Vagina (tissue), 2 donors: Measurements from ENCODE around the gene LRMDA. TPM values are rescaled to one million over a fixed set of nuclear protein-coding genes. Genes with fewer than 3 reads are reported as not detected.

Experiments
- DNase-seq, 2 donors: peaks; one replicate each; pipeline ENCODE4 v3.0.0-alpha.2; 2017; ENCODE audit errors: extremely low spot score in 2 of 2
- H3K27ac ChIP-seq: fragments of 200-600 bp; sonication (generic); one replicate; pipeline ENCODE4 v1.5.1; 2019
- H3K27me3 ChIP-seq: fragments of 200-600 bp; sonication (generic); one replicate; pipeline ENCODE4 v1.5.1; 2019
- H3K36me3 ChIP-seq, 2 donors: fragments of 200-600 bp; sonication (generic); one replicate each; pipeline ENCODE4 v1.5.1; 2017 to 2019
- H3K4me1 ChIP-seq: fragments of 200-600 bp; sonication (generic); one replicate; pipeline ENCODE4 v1.5.1; 2019
- H3K4me3 ChIP-seq, 2 donors: fragments of 200-600 bp; sonication (generic); 1 replicate in 1 of 2; 2 replicates in 1 of 2; pipeline ENCODE4 v1.5.1; 2016 to 2019
- H3K9me3 ChIP-seq: fragments of 200-600 bp; sonication (generic); one replicate; pipeline ENCODE4 v1.5.1; 2019
- CTCF ChIP-seq, 3 experiments: fragments of 450-650 bp in 2 of 3; fragments of 200-600 bp in 1 of 3; sonication (generic) in 1 of 3; IDR thresholded peaks; one replicate each; pipeline ENCODE4 v1.5.1; 2017 to 2019; ENCODE audit warnings: antibody characterized with exemption in 3 of 3, mild to moderate bottlenecking in 2 of 3, moderate library complexity in 2 of 3
- POLR2A ChIP-seq, 2 donors: fragments of 450-650 bp; IDR thresholded peaks; one replicate each; pipeline ENCODE4 v1.6.1; 2017; ENCODE audit warnings: antibody characterized with exemption in 2 of 2, mild to moderate bottlenecking in 2 of 2, moderate library complexity in 2 of 2
- POLR2AphosphoS5 ChIP-seq, 2 donors: sonication (generic); formaldehyde crosslinking; IDR thresholded peaks; one replicate each; pipeline ENCODE4 v1.9.0; 2017; ENCODE audit warnings: antibody characterized with exemption in 2 of 2, mild to moderate bottlenecking in 2 of 2, low read depth in 1 of 2; ENCODE audit not compliant: insufficient read depth in 1 of 2
- intact Hi-C: fragments of 100-400 bp; cut with DNase I; formaldehyde crosslinking; loops from one replicate; pipeline ENCODE4 v1.15.1; 2023
- total RNA-seq: library from RNA; depleted of rRNA; stranded (reverse); fragments of >200 nt; gene quantifications from one replicate; pipeline ENCODE4 v1.2.3, GENCODE V29; 2016

The LRMDA gene
- total RNA-seq, 1 donor from 2014 or later, result 22.6 TPM

GRCh38 chr10:75643405-75643804, 212.0 kb downstream of the LRMDA start:
- no peaks in the 10 kb centered on the region for H3K36me3 ChIP-seq
- intact Hi-C loops, result no loop called here
- H3K4me1 ChIP-seq, result no peaks in the 10 kb centered on the region
- no peak overlapping the region for H3K27ac ChIP-seq
- H3K4me3 ChIP-seq, result no peak overlapping the region
- H3K27me3 ChIP-seq, result no peaks in the 10 kb centered on the region
- DNase-seq, result no peak
- H3K9me3 ChIP-seq, result no peaks in the 10 kb centered on the region
- TF ChIP-seq CTCF (IDR thresholded peaks at IDR 0.05) (no peak), POLR2A (IDR thresholded peaks at IDR 0.05) (no peak), POLR2AphosphoS5 (IDR thresholded peaks at IDR 0.05; ENCODE audit: insufficient read depth in 1 of 2, low read depth in 1 of 2) (no peak)

- Histone ChIP-seq H3K4me3 (no peak overlapping the region), H3K27me3 (no peaks in the 10 kb centered on the region), H3K4me1 (no peaks in the 10 kb centered on the region), H3K27ac (no peak overlapping the region), H3K36me3 (no peaks in the 10 kb centered on the region), H3K9me3 (no peaks in the 10 kb centered on the region)
- intact Hi-C loops, result no loop called here
- DNase-seq, result no peak
- TF ChIP-seq CTCF (IDR thresholded peaks at IDR 0.05) (no peak), POLR2A (IDR thresholded peaks at IDR 0.05) (no peak), POLR2AphosphoS5 (IDR thresholded peaks at IDR 0.05; ENCODE audit: insufficient read depth in 1 of 2, low read depth in 1 of 2) (no peak)
Observed at GRCh38 chr10:75643944-75644692, 212.7 kb downstream of the LRMDA start.

GRCh38 chr10:75645704-75646103, 214.3 kb downstream of the LRMDA start:
- TF ChIP-seq CTCF (IDR thresholded peaks at IDR 0.05) (no peak), POLR2AphosphoS5 (IDR thresholded peaks at IDR 0.05; ENCODE audit: insufficient read depth in 1 of 2, low read depth in 1 of 2) (no peak), POLR2A (IDR thresholded peaks at IDR 0.05) (no peak)
- no peaks in the 10 kb centered on the region for H3K27me3 ChIP-seq
- no peak for DNase-seq
- no peak overlapping the region for H3K27ac ChIP-seq
- no peaks in the 10 kb centered on the region for H3K36me3 ChIP-seq
- no peaks in the 10 kb centered on the region for H3K9me3 ChIP-seq
- no peaks in the 10 kb centered on the region for H3K4me1 ChIP-seq
- intact Hi-C loops, result no loop called here
- no peak overlapping the region for H3K4me3 ChIP-seq

- intact Hi-C loops, result no loop called here
Observed at GRCh38 chr10:75646218-75646915, 214.9 kb downstream of the LRMDA start.

More at GRCh38 chr10:75646218-75646915, 214.9 kb downstream of the LRMDA start:
- no peaks in the 10 kb centered on the region for H3K9me3 ChIP-seq
- H3K27ac ChIP-seq, result no peak overlapping the region
- no peak for TF ChIP-seq POLR2AphosphoS5 (IDR thresholded peaks at IDR 0.05; ENCODE audit: insufficient read depth in 1 of 2, low read depth in 1 of 2)
- TF ChIP-seq POLR2A (IDR thresholded peaks at IDR 0.05), result no peak
- no peak for TF ChIP-seq CTCF (IDR thresholded peaks at IDR 0.05)
- H3K27me3 ChIP-seq, result no peaks in the 10 kb centered on the region
- no peaks in the 10 kb centered on the region for H3K36me3 ChIP-seq
- H3K4me3 ChIP-seq, result no peak overlapping the region
- no peaks in the 10 kb centered on the region for H3K4me1 ChIP-seq
- no peak for DNase-seq
